ENCODE data around the gene SCRN3.
"Not testable (repeated sequence)": the region's sequence is repeated elsewhere in the genome, so short reads cannot be mapped to it uniquely, and the experiment has no call there.

SCRN3 gene

DNA sequence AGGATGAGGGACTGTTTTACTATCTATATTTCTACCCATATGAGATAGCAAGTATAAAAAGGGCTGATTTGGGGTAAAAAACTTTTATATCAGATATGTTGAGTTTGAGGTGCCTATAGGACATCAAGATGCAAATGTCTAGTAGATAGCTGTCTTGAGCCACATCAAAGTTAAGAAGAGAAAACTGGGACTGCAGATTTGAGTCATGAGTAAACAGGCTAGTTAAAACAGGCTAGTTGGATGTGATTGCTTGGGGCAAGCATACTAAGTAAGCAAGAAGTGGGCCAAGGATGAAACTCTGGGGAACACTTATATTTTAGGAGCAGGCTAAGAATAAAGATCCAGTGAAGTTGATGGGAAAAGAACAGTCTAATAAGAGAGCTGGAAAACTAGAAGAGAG lies 2.8 kb upstream of the SCRN3 start:
- TF ChIP-seq, protein P1, sequence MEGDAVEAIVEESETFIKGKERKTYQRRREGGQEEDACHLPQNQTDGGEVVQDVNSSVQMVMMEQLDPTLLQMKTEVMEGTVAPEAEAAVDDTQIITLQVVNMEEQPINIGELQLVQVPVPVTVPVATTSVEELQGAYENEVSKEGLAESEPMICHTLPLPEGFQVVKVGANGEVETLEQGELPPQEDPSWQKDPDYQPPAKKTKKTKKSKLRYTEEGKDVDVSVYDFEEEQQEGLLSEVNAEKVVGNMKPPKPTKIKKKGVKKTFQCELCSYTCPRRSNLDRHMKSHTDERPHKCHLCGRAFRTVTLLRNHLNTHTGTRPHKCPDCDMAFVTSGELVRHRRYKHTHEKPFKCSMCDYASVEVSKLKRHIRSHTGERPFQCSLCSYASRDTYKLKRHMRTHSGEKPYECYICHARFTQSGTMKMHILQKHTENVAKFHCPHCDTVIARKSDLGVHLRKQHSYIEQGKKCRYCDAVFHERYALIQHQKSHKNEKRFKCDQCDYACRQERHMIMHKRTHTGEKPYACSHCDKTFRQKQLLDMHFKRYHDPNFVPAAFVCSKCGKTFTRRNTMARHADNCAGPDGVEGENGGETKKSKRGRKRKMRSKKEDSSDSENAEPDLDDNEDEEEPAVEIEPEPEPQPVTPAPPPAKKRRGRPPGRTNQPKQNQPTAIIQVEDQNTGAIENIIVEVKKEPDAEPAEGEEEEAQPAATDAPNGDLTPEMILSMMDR (IDR thresholded peaks at IDR 0.05; ENCODE audit: insufficient read depth, missing control alignments): no peak
- DNase-seq (ENCODE audit: insufficient read length, low spot score) (no peak), FAIRE-seq (no peak)

DNA sequence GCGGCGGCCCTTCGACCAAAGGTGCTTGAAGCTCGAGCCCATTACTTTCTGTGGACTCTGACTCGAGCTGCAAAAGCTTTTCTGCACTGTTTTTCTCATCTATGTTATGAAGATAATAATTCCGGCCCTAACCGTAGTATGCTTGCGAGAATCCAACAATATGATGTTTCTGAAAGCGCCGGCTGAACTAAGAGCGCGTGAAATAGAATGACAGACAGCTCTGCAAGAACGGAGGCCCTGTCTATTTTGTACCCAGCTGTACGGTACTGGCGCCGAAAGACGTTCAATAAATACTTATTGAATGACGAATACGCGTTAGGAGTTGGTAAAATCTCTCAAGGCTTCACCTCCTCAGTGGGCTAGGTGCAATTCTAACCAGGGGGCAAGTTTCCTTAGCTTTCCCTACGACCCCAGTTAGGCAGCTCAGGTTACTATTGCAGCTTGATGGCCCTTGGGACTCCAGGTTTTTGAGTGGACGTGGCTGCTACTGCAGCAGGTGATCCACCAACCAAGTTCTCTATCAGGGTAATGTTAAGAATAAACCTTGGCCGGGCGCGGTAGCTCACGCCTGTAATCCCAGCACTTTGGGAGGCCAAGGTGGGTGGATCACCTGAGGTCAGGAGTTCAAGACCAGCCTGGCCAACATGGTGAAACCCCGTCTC lies 570 bp downstream of the SCRN3 start:
- TF ChIP-seq, protein P1 (IDR thresholded peaks at IDR 0.05; ENCODE audit: insufficient read depth, missing control alignments): no peak
- FAIRE-seq (no peak), DNase-seq (ENCODE audit: insufficient read length, low spot score) (no peak)

DNA sequence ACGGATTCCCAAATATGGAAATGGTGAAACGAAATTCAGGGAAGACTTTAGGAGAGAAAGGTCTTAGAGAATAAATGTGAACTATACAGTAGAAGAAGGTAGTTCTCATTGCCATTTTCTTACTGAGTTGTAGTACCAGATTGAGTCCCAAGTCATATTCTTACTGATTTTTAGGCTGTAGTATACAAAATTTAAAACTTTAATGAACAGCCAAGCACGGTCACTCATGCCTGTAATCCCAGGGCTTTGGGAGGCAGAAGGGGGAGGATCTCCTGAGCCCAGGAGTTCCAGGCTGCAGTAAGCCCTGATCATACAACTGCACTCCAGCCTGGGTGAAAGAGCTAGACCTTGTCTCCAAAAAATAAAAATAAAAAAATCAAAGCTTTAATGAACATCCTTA lies 2.2 kb downstream of the SCRN3 start:
- TF ChIP-seq, protein P1 (IDR thresholded peaks at IDR 0.05; ENCODE audit: insufficient read depth, missing control alignments): no peak
- no peak for FAIRE-seq
- no peak for DNase-seq (ENCODE audit: insufficient read length, low spot score)

DNA sequence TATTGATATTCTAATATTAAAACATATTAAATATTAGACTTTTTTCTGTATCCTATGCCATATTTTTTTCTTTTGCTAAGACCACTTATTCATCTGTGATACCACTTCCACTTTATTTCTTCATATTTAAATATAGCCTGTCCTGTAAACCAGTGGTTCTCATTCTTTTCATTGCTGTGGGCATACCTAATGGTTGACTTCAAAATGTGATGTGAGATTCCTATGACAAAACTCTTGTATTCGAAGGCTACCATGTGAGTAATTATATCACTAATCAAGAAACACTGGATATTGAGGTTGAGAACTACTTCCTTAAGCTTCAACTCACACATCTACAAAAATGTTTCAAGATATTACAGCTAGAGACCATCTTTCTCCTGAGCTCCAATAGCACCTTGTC lies 3.6 kb downstream of the SCRN3 start:
- DNase-seq (ENCODE audit: insufficient read length, low spot score) (no peak), FAIRE-seq (peak; percentile 77)
- TF ChIP-seq, protein P1 (IDR thresholded peaks at IDR 0.05; ENCODE audit: insufficient read depth, missing control alignments): no peak

DNA sequence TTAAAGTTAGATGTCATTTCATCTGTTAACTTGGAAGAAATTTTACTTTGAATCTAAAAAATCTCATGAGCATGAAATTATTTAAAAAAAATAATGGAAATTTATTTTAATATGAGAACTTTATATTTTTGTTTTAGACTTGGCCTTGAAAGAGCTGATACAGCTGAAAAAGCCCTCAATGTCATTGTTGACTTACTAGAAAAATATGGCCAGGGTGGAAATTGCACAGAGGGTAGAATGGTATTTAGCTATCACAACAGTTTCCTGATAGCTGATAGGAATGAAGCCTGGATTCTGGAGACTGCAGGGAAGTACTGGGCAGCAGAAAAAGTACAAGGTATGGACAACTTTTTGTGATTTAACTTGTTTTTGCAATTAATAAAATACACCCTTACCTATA lies 5.3 kb downstream of the SCRN3 start:
- FAIRE-seq: no peak

DNA sequence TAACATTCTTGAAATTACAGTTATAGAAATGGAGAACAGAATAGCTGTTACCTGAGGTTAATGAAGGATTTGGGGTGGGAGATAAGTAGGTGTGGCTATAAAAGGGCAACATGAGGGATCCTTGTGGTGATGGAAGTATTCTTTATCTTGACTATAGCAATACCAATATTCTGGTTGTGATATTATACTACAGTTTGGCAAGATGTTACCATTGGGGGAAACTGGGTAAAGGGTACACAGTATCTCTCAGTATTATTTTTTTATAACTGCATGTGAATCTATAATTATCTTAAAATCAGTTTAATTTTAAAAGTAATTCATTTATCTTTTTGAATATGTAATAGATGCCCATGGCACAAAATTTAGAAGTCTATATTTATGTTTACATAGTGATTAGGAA lies 8.1 kb downstream of the SCRN3 start:
- no peak for FAIRE-seq
- TF ChIP-seq, protein P1 (IDR thresholded peaks at IDR 0.05; ENCODE audit: insufficient read depth, missing control alignments): no peak
- no peak for DNase-seq (ENCODE audit: insufficient read length, low spot score)

More for the DNA sequence above, 5.3 kb downstream of the SCRN3 start:
- TF ChIP-seq, protein P1 (IDR thresholded peaks at IDR 0.05; ENCODE audit: insufficient read depth, missing control alignments): no peak
- no peak for DNase-seq (ENCODE audit: insufficient read length, low spot score)

DNA sequence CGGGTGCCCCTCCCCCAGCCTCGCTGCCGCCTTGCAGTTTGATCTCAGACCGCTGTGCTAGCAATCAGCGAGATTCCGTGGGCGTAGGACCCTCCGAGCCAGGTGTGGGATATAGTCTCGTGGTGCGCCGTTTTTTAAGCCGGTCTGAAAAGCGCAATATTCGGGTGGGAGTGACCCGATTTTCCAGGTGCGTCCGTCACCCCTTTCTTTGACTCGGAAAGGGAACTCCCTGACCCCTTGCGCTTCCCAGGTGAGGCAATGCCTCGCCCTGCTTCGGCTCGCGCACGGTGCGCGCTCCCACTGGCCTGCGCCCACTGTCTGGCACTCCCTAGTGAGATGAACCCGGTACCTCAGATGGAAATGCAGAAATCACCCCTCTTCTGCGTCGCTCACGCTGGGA lies 14.5 kb downstream of the SCRN3 start:
- not testable (repeated sequence) for DNase-seq (ENCODE audit: insufficient read length, low spot score); FAIRE-seq

DNA sequence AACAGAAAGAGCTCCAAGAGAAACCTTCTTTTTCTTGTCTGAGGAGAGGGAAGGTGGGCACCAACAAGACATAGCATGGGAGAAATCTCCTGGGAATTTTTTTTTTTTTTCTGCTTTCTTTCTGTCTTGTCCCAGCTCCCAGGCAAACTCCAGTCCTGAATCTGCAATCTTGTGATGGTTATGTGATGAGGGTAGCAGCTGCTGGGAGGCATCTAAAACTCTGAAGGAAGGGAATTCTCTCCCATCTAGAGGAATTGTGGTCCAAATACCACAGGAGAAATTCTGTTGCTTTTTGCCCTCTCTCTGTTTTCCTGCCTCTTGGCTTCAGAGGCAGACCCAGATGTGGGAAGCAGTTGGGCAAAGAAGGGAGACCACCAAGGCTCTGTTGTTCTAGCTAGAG lies 16.7 kb downstream of the SCRN3 start:
- TF ChIP-seq, protein P1 (IDR thresholded peaks at IDR 0.05; ENCODE audit: insufficient read depth, missing control alignments): no peak
- DNase-seq (ENCODE audit: insufficient read length, low spot score): no peak
- FAIRE-seq: no peak

Data from D721Med (cell line).